ENCODE measurements around the gene EPB41L3.

DNA sequence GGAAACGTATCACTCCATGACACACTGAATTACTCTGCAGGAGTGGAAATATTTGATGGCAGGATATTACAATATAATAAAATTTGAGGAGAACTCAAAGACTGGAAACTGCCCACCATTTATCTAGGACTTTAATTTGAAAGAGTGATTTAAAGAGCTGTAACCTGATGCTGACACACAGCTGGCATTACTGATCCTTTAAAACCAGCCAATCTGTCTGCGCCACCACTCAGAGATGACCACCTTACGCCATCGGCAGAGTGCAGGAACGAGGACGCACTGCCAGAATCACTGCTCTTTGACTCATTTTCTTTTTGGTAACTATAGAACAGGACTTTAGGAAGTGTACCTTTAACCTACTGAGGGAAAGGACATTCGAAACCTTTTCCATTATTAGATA, 114.1 kb downstream of the EPB41L3 start:
- TF ChIP-seq TAF1 (IDR thresholded peaks at IDR 0.05; ENCODE audit: borderline replicate concordance, insufficient read depth, low read length) (no peak), POLR2AphosphoS5 (IDR thresholded peaks at IDR 0.05; ENCODE audit: low read depth, low read length) (no peak), FOXP2 (optimal IDR thresholded peaks at IDR 0.05; ENCODE audit: borderline replicate concordance, extremely low read depth, extremely low read length, insufficient read depth) (no peak), SIN3A (IDR thresholded peaks at IDR 0.05; ENCODE audit: borderline replicate concordance, insufficient read depth, low read length) (no peak)
- TF ChIP-seq, protein P1, sequence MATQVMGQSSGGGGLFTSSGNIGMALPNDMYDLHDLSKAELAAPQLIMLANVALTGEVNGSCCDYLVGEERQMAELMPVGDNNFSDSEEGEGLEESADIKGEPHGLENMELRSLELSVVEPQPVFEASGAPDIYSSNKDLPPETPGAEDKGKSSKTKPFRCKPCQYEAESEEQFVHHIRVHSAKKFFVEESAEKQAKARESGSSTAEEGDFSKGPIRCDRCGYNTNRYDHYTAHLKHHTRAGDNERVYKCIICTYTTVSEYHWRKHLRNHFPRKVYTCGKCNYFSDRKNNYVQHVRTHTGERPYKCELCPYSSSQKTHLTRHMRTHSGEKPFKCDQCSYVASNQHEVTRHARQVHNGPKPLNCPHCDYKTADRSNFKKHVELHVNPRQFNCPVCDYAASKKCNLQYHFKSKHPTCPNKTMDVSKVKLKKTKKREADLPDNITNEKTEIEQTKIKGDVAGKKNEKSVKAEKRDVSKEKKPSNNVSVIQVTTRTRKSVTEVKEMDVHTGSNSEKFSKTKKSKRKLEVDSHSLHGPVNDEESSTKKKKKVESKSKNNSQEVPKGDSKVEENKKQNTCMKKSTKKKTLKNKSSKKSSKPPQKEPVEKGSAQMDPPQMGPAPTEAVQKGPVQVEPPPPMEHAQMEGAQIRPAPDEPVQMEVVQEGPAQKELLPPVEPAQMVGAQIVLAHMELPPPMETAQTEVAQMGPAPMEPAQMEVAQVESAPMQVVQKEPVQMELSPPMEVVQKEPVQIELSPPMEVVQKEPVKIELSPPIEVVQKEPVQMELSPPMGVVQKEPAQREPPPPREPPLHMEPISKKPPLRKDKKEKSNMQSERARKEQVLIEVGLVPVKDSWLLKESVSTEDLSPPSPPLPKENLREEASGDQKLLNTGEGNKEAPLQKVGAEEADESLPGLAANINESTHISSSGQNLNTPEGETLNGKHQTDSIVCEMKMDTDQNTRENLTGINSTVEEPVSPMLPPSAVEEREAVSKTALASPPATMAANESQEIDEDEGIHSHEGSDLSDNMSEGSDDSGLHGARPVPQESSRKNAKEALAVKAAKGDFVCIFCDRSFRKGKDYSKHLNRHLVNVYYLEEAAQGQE (IDR thresholded peaks at IDR 0.05; ENCODE audit: insufficient read depth in 1 of 2, low read depth in 2 of 2, low read length in 2 of 2) = no peak

Measured in PFSK-1 (cell line).